IPS-20b (cell line): ENCODE data around the gene ZNRF1.

ENCODE experiments used
- H3K27ac ChIP-seq: one replicate; pipeline ENCODE4 v1.5.1; 2013; ENCODE audit warnings: low read length
- H3K27me3 ChIP-seq: 2 replicates; pipeline ENCODE4 v1.6.1; 2013; ENCODE audit warnings: mild to moderate bottlenecking, low read length, inconsistent platforms; ENCODE audit not compliant: insufficient read depth
- H3K36me3 ChIP-seq: 2 replicates; pipeline ENCODE4 v1.6.1; 2013; ENCODE audit warnings: low read depth, mild to moderate bottlenecking, inconsistent platforms, low read length, moderate library complexity; ENCODE audit not compliant: insufficient read depth
- H3K4me1 ChIP-seq: 2 replicates; pipeline ENCODE4 v1.6.1; 2013; ENCODE audit warnings: mild to moderate bottlenecking, control low read depth, inconsistent platforms, low read length, moderate library complexity; ENCODE audit not compliant: insufficient read depth
- H3K4me3 ChIP-seq: 2 replicates; pipeline ENCODE4 v1.5.1; 2013; ENCODE audit warnings: mild to moderate bottlenecking, low read length, inconsistent platforms
- H3K9ac ChIP-seq: 2 replicates; pipeline ENCODE4 v1.6.1; 2013; ENCODE audit warnings: low read depth, mild to moderate bottlenecking, inconsistent platforms, low read length, moderate library complexity
- H3K9me3 ChIP-seq: 2 replicates; pipeline ENCODE4 v1.6.1; 2013; ENCODE audit warnings: mild to moderate bottlenecking, low read depth, low read length, inconsistent platforms; ENCODE audit not compliant: insufficient read depth

Gene ZNRF1

GRCh38 chr16:75074304-75074793, 75.5 kb downstream of the ZNRF1 start:
- no peaks in the 10 kb centered on the region for H3K9me3 ChIP-seq
- no peak overlapping the region for H3K9ac ChIP-seq
- H3K27ac ChIP-seq, result no peak overlapping the region
- H3K27me3 ChIP-seq, result no peaks in the 10 kb centered on the region
- H3K4me3 ChIP-seq, result no peak overlapping the region
- peaks cover 12% of the 10 kb centered on the region; the same call in 1 of the 2 replicates for H3K4me1 ChIP-seq
- no peaks in the 10 kb centered on the region for H3K36me3 ChIP-seq

- H3K4me3 ChIP-seq, result no peak overlapping the region
Measured at GRCh38 chr16:75074920-75075687, 76.3 kb downstream of the ZNRF1 start.

GRCh38 chr16:75075688-75076268, 77.0 kb downstream of the ZNRF1 start:
- Histone ChIP-seq H3K4me1 (peaks cover 15% of the 10 kb centered on the region; the same call in 1 of the 2 replicates), H3K27me3 (no peaks in the 10 kb centered on the region), H3K36me3 (no peaks in the 10 kb centered on the region), H3K9ac (no peak overlapping the region), H3K4me3 (no peak overlapping the region), H3K27ac (no peak overlapping the region), H3K9me3 (no peaks in the 10 kb centered on the region)

More at GRCh38 chr16:75074920-75075687, 76.3 kb downstream of the ZNRF1 start:
- Histone ChIP-seq H3K4me1 (peaks cover 15% of the 10 kb centered on the region; the same call in 1 of the 2 replicates), H3K9ac (no peak overlapping the region), H3K27ac (no peak overlapping the region), H3K27me3 (no peaks in the 10 kb centered on the region), H3K36me3 (no peaks in the 10 kb centered on the region), H3K9me3 (no peaks in the 10 kb centered on the region)

GRCh38 chr16:75078886-75079285, 80.1 kb downstream of the ZNRF1 start:
- Histone ChIP-seq H3K36me3 (no peaks in the 10 kb centered on the region), H3K27me3 (no peaks in the 10 kb centered on the region), H3K27ac (no peak overlapping the region), H3K4me1 (peaks cover 19% of the 10 kb centered on the region; the same call in 1 of the 2 replicates), H3K9ac (no peak overlapping the region), H3K9me3 (no peaks in the 10 kb centered on the region), H3K4me3 (no peak overlapping the region)

GRCh38 chr16:75079346-75079926, 80.6 kb downstream of the ZNRF1 start:
- Histone ChIP-seq H3K9ac (no peak overlapping the region), H3K36me3 (0 out of 2 replicates have a peak, but pooled peaks cover under 1% of the 10 kb centered on the region), H3K4me1 (peaks cover 15% of the 10 kb centered on the region; the same call in 1 of the 2 replicates), H3K4me3 (no peak overlapping the region), H3K27ac (no peak overlapping the region), H3K9me3 (no peaks in the 10 kb centered on the region), H3K27me3 (no peaks in the 10 kb centered on the region)

GRCh38 chr16:75080205-75081029, 81.6 kb downstream of the ZNRF1 start:
- Histone ChIP-seq H3K4me3 (peak overlapping the region; percentile 50; the same call in 1 of the 2 replicates), H3K36me3 (0 out of 2 replicates have a peak, but pooled peaks cover 2% of the 10 kb centered on the region), H3K27me3 (no peaks in the 10 kb centered on the region), H3K27ac (no peak overlapping the region), H3K9ac (peak overlapping the region; percentile 40; the same call in 1 of the 2 replicates), H3K4me1 (peaks cover 14% of the 10 kb centered on the region; the same call in 1 of the 2 replicates), H3K9me3 (no peaks in the 10 kb centered on the region)

GRCh38 chr16:75081179-75081859, 82.5 kb downstream of the ZNRF1 start:
- H3K9me3 ChIP-seq, result no peaks in the 10 kb centered on the region
- no peak overlapping the region for H3K4me3 ChIP-seq
- 0 out of 2 replicates have a peak, but pooled peaks cover 2% of the 10 kb centered on the region for H3K36me3 ChIP-seq
- H3K4me1 ChIP-seq, result peaks cover 14% of the 10 kb centered on the region; the same call in 1 of the 2 replicates
- peak overlapping the region; percentile 24 for H3K27ac ChIP-seq
- no peak overlapping the region for H3K9ac ChIP-seq
- no peaks in the 10 kb centered on the region for H3K27me3 ChIP-seq

GRCh38 chr16:75083813-75084212, 85.0 kb downstream of the ZNRF1 start:
- Histone ChIP-seq H3K9ac (no peak overlapping the region), H3K9me3 (no peaks in the 10 kb centered on the region), H3K27ac (no peak overlapping the region), H3K27me3 (no peaks in the 10 kb centered on the region), H3K4me3 (no peak overlapping the region), H3K36me3 (0 out of 2 replicates have a peak, but pooled peaks cover 2% of the 10 kb centered on the region), H3K4me1 (peaks cover 19% of the 10 kb centered on the region; the same call in 1 of the 2 replicates)

- Histone ChIP-seq H3K4me3 (no peak overlapping the region), H3K36me3 (0 out of 2 replicates have a peak, but pooled peaks cover 2% of the 10 kb centered on the region), H3K9ac (no peak overlapping the region), H3K4me1 (peaks cover 16% of the 10 kb centered on the region; the same call in 1 of the 2 replicates), H3K27me3 (no peaks in the 10 kb centered on the region), H3K9me3 (no peaks in the 10 kb centered on the region), H3K27ac (no peak overlapping the region)
Measured at GRCh38 chr16:75085556-75085955, 86.7 kb downstream of the ZNRF1 start.

- Histone ChIP-seq H3K4me1 (peaks cover 13% of the 10 kb centered on the region; the same call in 1 of the 2 replicates), H3K4me3 (no peak overlapping the region), H3K36me3 (0 out of 2 replicates have a peak, but pooled peaks cover 2% of the 10 kb centered on the region), H3K9ac (no peak overlapping the region), H3K27ac (no peak overlapping the region), H3K9me3 (no peaks in the 10 kb centered on the region), H3K27me3 (no peaks in the 10 kb centered on the region)
Measured at GRCh38 chr16:75086281-75086680, 87.5 kb downstream of the ZNRF1 start.
